ENCODE results near the gene SRD5A1. TPM values are rescaled to one million over a fixed set of nuclear protein-coding genes. Genes with fewer than 3 reads are reported as not detected.

SRD5A1 gene
- total RNA-seq, 1 donor from 2014 or later = 10.1 TPM

DNA sequence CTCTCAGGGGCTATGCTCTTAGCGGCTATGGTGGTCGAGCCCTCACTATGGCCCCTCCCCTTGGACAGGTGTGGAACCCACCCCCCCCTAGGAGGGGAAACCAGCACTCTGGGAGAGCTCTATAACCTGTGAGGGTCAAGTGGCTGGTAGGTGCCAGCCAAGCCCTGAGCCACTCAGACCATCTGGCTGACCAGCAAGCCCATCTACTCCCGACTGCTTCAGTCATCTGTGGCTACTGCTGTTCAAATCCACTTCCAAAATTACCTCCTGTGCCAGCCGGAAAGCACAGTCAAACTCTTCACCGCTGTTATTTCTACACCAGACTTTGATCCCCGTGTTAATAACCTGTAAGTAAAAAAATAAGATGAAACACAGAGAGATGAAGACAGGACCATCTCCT is 28.9 kb upstream of the SRD5A1 start:
- intact Hi-C loops (cut with micrococcal nuclease) = no loop called here

DNA sequence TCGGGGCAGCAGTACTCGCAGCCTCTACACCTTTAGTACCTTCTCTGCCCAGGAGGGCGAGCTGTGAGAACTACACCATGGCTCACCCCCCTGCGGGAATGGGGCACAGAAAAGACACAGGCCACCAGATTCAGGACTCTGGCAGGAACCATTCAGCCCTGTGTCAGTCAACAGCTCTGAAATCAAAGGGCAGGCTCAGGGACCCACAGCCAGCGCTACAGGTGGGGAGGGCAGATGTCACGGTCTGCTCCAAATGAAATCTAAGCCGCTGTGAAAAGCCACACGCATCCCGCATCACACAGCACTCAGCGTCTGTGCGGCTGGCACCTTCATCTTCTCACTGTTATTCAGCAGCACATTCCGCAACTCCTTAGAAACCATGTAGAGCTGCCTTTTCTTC is 28.3 kb upstream of the SRD5A1 start:
- intact Hi-C loops (cut with micrococcal nuclease) = no loop called here

GRCh38 chr5:6606884-6607558 is 26.2 kb upstream of the SRD5A1 start:
- intact Hi-C loops (cut with micrococcal nuclease) = no loop called here

DNA sequence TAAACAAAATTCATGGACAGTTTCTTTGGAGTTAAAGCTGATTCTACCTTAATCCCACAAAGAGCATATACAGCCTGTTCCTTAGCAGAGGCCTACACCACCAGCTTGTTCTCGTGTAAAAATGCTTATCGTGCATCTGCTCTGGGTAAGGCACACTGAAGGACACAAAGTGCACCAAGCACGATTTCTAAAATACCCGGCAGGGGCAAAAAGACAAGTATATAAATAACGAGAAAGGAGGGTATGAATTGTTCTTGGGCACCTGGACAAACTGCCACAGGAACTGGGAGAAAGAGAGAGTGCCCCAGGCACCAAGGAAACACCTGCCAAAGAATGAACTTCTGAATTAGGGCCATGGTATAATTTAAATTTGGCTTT is 25.7 kb upstream of the SRD5A1 start:
- intact Hi-C loops (cut with micrococcal nuclease) = no loop called here

- intact Hi-C loops (cut with micrococcal nuclease) = no loop called here
These were observed 25.2 kb upstream of the SRD5A1 start for GRCh38 chr5:6608016-6608415.

- intact Hi-C loops (cut with micrococcal nuclease) = no loop called here
These were observed 21.6 kb upstream of the SRD5A1 start for GRCh38 chr5:6611334-6612256.

DNA sequence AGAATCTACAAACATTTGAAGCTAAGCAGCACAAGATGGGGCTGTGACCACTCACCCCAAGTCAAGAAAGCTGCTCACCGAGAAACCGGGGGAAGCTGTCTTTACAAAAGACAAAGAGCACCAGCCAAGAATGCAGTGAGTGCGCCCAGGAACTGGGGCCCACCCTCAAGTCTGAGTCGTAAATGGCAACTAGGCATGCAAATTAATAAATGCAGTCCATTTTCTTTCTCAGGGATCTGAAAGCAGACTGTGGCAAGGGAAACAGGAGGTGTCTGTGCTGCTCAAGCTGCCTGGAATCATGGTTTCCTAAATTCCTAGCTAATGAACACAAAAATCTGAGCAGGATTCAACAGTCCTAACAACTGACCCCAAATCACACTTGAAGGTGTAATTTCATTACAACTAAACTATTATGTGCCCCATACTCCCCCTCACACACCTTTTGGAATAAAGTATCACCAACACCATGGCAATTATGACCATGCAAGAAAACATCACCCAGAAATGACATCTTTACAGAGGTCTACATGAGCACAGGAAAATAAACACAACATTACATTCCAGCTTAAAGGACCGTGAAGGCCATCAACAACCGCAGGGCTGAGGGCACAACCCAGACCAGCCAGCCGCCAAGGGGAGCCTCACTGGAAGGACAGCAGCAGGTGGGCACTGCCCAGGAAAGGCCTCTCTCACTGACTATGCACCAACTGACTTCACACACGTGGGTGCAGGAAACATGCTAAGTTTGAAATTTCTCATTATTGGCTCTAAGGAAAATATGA is 18.0 kb upstream of the SRD5A1 start:
- intact Hi-C loops (cut with micrococcal nuclease) = loop anchor here (5.0 kb wide), 1 partner anchor 132 kb away; no protein-coding TSS in a partner anchor

DNA sequence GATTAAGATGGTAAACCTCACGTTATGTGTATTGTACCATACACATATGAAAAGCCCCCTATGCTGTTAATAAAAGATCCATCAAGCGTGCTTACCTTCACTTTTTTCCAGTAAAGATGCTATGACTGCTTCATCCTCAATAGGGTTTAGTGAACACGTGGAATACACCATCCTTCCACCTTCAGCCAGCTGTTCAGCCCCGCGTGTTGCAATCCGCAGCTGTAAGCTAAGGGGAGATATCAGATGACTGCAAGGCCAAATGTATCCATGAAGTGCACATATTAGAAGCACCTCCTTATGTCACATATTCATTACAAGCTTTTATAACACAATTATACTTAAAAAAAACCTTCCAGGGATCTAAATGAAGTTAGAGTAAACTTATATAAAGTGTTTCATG is 16.6 kb upstream of the SRD5A1 start:
- intact Hi-C loops (cut with micrococcal nuclease) = loop anchor here (5.0 kb wide), 1 partner anchor 131 kb away; no protein-coding TSS in a partner anchor

DNA sequence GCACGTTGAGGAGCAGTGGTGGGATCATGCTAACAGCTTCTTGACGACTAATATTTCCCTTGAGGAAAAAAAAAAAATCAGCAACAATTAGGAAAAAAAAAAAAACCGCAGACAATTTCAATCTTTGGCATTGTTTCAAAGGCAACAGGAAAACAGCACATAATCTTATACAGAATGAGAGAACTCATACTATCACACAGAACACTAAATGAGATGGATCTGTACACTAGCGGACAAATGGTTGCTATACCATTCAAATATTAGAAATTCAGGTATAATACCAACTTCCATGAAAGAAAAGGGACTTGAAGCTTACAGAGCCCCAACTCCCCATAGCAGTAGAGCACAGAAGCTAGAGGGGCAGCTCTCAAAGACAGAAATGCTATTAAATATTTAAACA is 10.0 kb upstream of the SRD5A1 start:
- intact Hi-C loops (cut with micrococcal nuclease) = no loop called here

DNA sequence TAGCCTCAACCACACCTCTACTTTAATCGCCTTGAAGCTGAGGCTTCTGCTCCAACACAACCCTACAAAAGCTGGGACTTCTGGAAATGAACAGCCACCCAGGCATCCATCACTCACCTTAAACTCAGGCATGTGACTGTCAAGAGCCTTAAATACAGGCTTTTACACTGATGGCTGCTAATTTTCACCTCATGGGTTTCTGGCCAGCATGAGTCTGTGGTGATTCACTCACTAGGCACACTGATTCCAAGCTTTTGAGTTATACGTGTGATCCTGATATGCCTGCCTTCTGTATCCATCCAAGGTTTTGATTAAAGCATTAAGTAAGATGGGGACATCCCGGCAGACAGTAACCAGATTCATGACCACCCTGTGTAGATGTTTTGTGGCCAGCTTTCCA is 9.3 kb upstream of the SRD5A1 start:
- intact Hi-C loops (cut with micrococcal nuclease) = no loop called here

DNA sequence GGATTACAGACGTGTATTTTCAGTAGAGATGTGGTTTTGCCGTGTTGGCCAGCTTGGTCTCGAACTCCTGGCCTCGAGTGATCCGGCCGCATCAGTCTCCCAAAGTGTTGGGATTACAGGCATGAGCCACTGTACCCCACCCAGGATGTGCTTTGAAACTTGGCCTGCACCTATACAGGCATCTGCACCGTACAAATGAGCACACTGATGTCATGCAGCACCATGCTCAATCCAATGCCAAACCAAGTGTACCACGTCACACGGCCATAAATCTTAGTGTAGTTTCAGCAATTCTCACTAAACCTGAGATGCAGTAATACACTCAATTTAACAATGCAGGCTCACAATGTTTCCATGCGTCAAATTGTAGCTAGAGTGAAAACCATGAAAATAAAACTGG is 6.7 kb upstream of the SRD5A1 start:
- intact Hi-C loops (cut with micrococcal nuclease) = no loop called here

GRCh38 chr5:6631441-6631840 is 1.8 kb upstream of the SRD5A1 start:
- intact Hi-C loops (cut with micrococcal nuclease) = no loop called here

DNA sequence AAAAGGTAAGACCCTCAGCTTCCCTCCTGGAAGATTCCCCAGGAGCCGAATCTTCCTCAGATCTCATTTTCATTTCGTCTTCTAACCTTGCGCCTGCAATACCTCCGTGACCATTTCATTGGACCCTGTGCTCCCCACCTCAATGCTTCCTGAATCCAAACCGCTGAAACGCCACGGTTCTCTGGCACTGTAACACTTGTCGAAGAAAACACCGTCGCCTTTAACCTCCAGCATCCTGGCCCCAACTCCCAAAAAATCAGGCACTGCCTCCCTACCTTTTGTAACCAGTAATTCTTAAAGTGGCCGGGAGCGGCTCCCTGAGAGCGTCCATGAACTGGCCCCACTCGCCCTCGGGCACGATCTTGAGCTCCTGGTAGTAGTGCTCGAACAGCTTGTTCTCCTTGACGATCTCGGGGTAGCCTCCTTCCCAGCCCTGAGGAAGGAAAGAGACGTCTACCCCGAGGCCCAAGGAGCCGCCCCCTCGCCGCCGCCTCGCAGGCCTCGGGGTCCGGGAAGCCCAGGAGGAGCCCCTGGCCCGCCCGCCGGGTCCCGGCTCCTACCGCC is 834 bp upstream of the SRD5A1 start:
- intact Hi-C loops (cut with micrococcal nuclease) = loop anchor here (2.0 kb wide), 3 partner anchors 104 to 746 kb away; no protein-coding TSS in a partner anchor

GRCh38 chr5:6633469-6634245 is 417 bp downstream of the SRD5A1 start:
- intact Hi-C loops (cut with micrococcal nuclease) = loop anchor here (1.0 to 2.0 kb wide), 10 partner anchors 80 to 1236 kb away; partner anchors contain the start of genes FASTKD3, ICE1, MED10 and MTRR

- intact Hi-C loops (cut with micrococcal nuclease) = no loop called here
These were observed 1.1 kb downstream of the SRD5A1 start for GRCh38 chr5:6634306-6634705.

DNA sequence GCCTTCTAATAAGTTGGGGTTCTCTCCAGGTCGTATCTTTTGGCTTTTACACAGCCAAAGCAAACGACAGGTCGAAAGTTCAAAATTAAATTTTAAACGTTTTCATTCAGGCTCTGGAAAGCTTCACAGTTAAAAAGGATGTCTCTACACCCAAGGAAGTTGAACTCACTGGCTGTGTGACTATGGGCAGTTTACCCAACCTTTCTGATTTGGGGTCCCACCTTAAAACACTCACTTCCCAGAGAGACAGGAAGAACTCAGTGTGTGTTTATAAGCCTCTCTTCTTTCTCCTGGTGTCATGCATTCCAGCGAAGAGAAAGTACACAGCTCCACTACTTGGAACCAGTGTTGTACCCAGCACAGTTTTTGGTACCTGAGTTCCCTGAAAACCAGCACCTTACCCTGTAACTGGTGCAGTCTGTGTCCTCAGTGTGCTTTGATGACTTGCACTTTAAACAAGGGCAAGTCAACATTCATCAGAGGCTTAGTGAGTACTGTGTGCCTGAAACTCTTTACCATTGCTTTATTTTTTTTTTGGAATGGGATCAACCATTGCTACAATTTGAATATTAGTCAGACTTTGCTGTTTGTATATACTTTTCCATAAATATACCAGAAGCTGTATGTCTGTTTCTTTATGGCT is 1.7 kb downstream of the SRD5A1 start:
- intact Hi-C loops (cut with micrococcal nuclease) = no loop called here

DNA sequence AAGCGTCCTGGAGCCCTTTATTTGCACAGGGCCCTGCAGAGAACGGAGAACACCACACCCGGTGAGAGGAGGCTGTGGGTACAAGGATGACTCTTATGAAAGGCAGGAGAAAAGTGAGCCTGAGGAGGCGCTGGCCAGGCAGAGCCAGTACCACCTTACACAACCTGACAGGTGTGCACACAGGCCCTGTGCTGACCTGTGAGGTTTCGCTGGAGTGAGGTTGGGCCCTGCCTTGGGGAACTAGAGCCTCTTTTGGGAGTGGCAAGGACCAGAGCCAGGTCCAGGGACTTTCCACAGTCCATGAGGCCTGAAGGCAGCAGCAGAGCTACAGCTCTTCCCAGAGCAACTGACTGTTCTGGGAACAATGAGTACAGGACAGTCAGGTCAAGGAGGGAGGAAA is 3.1 kb downstream of the SRD5A1 start:
- intact Hi-C loops (cut with micrococcal nuclease) = no loop called here

DNA sequence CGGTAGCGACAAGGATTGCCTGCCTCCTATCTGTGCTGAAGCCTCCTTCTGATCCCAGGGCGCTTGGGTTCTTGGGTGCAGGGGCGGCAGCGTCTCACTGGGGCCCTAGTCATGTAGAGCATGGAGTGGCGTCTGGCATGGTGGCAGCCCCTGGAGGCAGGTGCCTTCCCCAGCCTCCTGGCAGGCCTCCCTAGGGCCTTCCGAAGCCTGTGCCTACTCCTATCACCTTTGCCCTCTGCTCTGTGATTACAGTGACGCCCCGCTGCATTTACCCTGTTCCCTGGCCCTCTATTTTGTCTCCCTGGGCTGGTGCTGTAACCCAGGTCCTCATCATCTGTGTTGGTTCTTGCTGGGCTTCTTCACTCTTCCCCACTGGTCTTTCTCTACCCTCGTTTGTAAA is 3.8 kb downstream of the SRD5A1 start:
- intact Hi-C loops (cut with micrococcal nuclease) = no loop called here

DNA sequence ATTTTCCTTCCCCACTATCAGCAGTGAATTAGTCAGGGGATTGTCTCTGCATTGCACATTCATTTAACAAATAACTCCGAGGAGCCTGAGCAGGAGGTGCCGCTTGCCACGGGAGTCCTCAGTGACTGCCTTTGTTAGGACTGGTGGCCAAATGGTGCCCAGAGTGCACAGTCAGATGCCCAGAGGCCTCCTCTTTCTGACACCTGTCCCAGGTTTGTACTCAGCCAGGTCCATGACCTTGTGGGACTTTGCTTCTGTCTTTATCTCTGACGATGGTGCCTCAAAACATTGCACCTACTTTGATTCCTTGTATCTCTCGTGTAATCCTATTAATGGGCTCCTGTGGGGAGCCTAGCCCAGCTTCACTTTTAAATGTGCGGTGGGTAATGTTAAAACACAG is 4.3 kb downstream of the SRD5A1 start:
- intact Hi-C loops (cut with micrococcal nuclease) = no loop called here

DNA sequence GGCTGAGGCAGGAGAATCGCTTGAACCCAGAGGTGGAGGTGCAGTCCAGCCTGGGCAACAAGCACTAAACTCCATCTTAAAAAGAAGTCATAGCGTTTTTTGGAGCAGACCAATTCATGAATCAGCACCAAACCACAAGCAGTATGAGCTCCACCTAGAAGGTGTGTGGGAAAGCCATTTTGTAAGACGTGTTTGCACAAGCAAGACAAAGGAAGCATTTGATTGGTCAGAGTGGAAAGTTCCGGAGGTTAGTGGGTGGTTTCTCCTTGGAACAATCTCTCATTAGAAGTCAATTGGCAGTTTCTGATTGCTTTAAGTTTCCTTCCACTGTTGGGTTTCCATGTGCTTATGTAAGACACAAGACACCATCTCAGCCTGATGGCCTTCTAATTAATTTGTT is 5.0 kb downstream of the SRD5A1 start:
- intact Hi-C loops (cut with micrococcal nuclease) = no loop called here

Measured in T-helper 1 cell treated with Interleukin-12 subunit alpha and Interleukin-12 subunit beta and Interleukin-4 antibody, amounts not matched to agents 30 ng/mL and 1 ng/mL, for 36 hours (primary cell).